HG03066 (cell line): ENCODE results near the gene CENPP.

ENCODE experiments used
- ATAC-seq: cut with Tn5 transposase; IDR thresholded peaks from one replicate; pipeline ENCODE4 v1.9.1; 2021; ENCODE audit warnings: low read depth; ENCODE audit not compliant: unreplicated experiment

Gene CENPP

DNA sequence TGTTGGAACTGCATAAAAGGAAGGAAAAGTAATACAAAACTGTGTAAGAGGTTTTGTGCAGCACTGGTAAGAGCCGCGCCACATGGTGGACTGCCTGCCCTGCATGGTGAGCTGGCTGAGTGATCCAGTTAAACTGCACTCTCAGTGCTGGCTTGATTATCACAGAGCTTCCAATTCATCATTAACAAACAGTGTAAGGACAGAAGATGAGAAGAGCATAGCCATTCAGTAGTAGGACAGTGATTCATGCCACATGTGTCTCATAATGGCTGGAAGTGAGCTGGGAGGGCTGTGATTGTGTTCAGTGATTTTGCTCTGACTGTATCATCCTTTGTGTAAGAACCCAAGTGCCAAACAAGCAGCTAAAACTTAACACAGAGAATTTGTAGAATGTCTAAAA, 142.5 kb downstream of the CENPP start:
- ATAC-seq = no peak

GRCh38 chr9:92474587-92474986, 148.8 kb downstream of the CENPP start:
- no peak for ATAC-seq

GRCh38 chr9:92476962-92477361, 151.2 kb downstream of the CENPP start:
- no peak for ATAC-seq

DNA sequence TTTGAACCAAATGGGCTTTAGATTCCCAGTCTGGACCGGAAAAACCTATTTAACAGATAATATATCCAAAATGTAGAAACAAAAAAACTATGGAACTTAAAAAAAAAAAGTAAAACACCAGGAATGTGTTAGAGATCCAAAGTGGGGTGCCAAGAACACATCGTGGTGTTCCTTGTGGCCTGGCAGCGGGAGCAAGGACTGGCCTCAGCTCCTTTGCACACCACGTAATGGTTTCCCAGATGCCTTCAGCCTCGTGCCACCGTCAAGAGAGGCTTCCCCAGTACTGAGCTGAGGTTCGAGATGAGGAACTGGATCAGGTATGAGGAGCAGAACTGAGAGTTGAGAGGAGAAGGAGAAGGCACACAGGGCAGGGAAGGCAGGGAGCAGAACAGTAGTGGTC, 153.0 kb downstream of the CENPP start:
- ATAC-seq = no peak

- ATAC-seq = no peak
Measured at GRCh38 chr9:92479346-92479745, 153.6 kb downstream of the CENPP start.

DNA sequence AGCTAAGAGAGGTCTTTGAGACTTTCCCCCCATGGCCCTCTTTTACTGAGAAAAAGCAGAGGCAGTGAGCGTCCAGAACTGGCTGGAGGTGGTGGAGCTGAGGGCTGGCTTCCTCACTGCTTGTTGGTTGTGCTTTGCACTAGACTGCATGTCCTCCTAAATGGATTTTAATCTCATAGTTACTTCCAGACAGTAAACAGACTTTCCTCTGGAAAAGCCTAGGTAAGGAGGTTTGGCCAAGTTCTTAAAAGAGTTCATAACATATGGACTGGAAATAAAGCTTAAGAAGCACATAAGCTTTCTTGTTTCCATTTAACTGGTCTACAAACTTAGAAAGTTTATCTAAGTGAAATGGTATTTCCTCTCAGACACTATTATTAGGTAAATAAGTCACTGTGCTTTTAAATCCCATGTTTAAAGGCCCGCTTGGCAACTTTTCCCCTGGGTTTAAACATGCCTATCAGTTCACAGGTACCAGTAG, 154.6 kb downstream of the CENPP start:
- no peak for ATAC-seq

GRCh38 chr9:92480986-92481633, 155.4 kb downstream of the CENPP start:
- ATAC-seq = no peak

DNA sequence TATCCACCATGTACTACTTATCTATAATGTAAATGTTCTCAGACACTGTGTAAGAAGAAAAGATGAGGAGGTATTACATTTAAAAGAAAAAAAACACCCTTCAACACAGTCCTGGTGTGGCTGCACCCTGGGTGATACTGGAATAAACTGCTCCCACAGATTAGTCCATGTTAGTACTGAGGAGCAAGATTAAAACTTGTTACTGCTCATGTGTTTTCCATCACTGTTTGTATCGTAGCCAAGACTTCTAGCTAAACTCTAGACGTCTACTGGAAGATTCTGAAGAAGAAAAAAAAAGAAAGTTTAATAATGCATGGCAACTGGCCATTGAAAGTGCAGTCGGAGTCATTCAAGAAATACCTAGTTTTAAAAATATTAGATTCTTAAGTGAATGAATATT, 156.6 kb downstream of the CENPP start, which contains the start of gene ASPN:
Gene ASPN (minus strand): TSS at position 178 of the 400 bp plus-strand sequence.
- ATAC-seq = no peak

- no peak for ATAC-seq
Measured at GRCh38 chr9:92482805-92483204, 157.1 kb downstream of the CENPP start.

DNA sequence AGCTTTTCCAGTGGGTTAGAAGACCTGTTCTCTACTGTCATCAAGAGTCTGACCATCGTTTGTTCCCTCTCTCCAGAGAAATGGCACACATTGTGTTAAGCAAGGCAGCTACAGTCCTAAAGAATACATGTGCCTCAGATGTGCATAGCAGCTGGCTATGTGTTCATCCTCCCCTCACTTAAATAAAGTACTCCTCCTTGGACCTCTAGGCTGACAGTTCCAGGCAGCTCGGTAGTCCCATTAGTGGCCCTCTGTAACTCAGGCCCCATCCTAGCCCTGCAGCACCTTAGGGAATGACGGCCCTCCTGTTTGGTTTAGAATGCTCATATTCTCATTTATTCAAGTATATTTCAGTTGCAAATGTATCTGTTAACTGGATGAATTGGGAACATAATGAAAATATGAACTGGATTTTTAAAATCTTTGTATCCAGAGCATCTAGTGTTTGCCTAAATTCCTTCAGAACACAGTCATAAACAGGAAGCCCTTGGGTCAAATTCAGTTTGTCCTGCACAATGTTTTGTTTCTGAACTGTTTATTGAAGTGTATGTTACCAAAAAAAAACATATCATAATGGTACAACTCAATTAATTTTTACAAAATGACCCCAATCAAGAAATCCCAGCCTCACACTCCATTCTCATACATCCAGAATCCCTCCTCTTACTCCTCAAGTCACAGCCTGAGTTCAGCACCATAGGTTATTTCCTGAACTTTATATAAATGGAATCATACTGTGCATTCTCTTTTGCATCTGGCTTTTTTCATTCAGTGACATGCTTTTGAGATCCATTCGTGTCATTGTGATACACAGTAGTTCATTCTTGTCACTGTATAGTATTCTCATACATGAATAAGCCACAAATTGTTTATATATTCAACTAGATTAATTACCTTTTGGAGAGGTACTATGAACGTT, 158.1 kb downstream of the CENPP start:
- ATAC-seq = no peak

DNA sequence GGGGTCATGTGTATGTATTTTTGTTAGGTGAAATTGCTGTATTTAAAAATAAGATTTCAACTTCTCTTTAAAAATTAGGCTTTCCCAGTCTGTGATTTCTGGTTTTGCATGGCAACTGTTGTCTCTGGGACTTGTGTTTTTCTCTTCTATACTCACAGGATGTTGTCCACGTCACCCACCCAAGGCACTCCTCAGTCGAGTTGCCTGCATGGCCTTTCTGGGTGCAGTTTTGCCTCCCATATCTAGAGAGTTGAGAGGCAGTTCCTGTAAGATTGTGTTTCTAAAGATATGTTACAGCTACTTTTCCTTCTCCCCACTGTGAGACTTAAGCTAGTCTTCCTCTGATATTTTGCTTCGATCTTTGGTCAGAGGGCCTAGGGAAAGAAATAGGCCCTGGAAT, 158.8 kb downstream of the CENPP start:
- ATAC-seq = no peak

DNA sequence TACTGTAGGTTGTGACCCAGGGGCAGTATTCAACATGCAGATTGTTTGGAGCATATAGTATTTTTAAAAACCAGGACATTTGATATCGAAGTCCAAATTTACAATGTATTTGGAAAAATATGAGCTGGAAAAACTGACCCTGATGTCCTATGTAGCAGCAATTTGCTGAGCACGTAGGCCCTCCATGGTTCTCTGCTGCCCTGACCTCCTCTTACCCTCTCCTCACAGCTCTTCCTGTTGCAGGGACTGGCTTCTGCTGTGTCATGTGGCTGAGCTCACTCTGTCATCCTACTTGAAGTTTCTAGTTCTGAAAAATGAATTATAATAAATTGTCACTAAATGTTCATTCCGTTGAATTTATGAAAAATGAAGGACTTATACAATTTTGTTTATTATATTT, 160.6 kb downstream of the CENPP start:
- ATAC-seq = no peak

- ATAC-seq = no peak
Measured at GRCh38 chr9:92488681-92489550, 163.2 kb downstream of the CENPP start.

DNA sequence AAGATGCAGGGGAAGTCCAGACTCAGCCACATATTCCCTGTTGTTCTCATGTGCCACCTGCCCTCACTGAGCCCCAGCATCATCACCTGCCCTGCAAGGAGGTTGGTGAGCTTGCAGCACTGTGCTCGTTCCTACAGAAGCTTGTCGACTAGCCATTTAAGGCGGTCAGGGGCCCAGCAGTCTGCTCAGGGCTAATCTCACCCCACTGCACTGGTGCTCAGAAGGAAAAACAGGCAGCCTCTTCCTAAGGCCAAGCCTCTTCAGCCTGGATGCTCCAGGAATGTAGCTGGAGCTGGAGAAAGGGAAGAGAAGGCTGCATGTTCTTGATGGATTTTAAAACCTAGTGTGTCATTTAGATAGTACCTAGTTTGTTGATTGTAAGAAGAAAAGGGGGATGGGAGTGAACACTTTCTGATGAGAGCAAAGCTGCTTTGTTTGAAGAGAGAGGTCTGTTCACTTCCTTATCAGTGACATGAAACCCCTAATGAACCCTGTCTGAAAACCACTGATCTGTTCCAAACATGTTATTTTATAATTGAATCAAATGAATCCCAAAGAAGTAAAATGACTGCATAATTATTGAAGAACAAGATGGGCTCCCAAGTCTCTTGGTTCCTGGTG, 167.1 kb downstream of the CENPP start:
- ATAC-seq = no peak

GRCh38 chr9:92493749-92494387, 168.1 kb downstream of the CENPP start:
- no peak for ATAC-seq

- ATAC-seq = no peak
Measured at GRCh38 chr9:92494856-92495255, 169.1 kb downstream of the CENPP start.

GRCh38 chr9:92496396-92497176, 170.8 kb downstream of the CENPP start:
- no peak for ATAC-seq

GRCh38 chr9:92499701-92500100, 173.9 kb downstream of the CENPP start:
- ATAC-seq = no peak

DNA sequence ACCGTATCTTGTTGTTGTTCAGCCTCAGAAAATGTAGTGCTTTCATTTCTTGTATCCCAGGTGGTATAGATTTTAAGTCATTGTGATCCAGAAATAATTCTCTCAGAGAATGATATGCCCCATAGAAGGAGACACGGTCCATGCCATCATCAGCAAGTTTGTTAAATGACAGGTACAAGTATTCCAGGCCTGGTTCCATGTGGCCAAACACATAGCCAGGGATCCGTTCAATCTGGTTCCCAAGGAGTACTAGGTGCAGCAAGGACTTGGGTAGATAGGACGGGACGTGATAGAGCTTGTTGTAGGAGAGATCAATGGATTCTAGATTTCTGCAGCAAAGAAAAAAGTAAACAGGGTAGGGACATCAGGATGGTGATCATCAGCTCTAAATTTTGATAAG, 175.0 kb downstream of the CENPP start:
- no peak for ATAC-seq
